ENCODE results near the gene STARD5.

DNA sequence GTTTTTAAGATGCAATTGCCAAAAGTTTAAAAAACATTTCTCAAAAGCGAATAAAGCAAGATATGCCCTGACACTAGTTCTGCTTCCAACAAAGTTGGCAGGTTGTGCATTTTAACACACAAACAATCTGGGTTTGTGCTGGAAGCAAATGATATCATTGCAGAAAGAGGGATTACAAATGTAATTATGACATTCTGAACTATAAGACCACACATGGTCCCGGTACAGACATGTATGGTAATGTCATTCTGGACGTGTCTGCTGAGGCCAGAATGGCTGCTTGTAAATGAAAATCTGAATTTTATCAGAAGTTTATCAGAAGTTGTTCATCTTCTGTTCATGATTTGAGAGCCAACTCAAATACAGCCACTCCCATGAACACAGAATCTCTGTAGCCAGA is 39.3 kb upstream of the STARD5 start:
- no peak for TF ChIP-seq MYC (IDR thresholded peaks at IDR 0.05; ENCODE audit: low read depth, low read length)
- TF ChIP-seq, protein P1, sequence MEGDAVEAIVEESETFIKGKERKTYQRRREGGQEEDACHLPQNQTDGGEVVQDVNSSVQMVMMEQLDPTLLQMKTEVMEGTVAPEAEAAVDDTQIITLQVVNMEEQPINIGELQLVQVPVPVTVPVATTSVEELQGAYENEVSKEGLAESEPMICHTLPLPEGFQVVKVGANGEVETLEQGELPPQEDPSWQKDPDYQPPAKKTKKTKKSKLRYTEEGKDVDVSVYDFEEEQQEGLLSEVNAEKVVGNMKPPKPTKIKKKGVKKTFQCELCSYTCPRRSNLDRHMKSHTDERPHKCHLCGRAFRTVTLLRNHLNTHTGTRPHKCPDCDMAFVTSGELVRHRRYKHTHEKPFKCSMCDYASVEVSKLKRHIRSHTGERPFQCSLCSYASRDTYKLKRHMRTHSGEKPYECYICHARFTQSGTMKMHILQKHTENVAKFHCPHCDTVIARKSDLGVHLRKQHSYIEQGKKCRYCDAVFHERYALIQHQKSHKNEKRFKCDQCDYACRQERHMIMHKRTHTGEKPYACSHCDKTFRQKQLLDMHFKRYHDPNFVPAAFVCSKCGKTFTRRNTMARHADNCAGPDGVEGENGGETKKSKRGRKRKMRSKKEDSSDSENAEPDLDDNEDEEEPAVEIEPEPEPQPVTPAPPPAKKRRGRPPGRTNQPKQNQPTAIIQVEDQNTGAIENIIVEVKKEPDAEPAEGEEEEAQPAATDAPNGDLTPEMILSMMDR (IDR thresholded peaks at IDR 0.05; ENCODE audit: low read depth, low read length): no peak
- no peak for TF ChIP-seq POLR2A (IDR thresholded peaks at IDR 0.05; ENCODE audit: extremely low read depth, insufficient read length)
- TF ChIP-seq, protein P2, sequence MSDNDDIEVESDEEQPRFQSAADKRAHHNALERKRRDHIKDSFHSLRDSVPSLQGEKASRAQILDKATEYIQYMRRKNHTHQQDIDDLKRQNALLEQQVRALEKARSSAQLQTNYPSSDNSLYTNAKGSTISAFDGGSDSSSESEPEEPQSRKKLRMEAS (IDR thresholded peaks at IDR 0.05; ENCODE audit: low read depth, low read length): no peak
